ENCODE measurements around the gene BLACAT1. TPM values are rescaled to one million over a fixed set of nuclear protein-coding genes. Genes with fewer than 3 reads are reported as not detected.

BLACAT1 gene
- total RNA-seq, 1 experiment from 2014 or later = not detected

- no peak for DNase-seq (ENCODE audit: extremely low read depth, low read depth)
Observed at GRCh38 chr1:205456868-205457745, 1.3 kb upstream of the BLACAT1 start.

- no peak for DNase-seq (ENCODE audit: extremely low read depth, low read depth)
Observed at GRCh38 chr1:205456383-205456867, 580 bp upstream of the BLACAT1 start.

GRCh38 chr1:205454903-205455335, 926 bp downstream of the BLACAT1 start:
- no peak for DNase-seq (ENCODE audit: extremely low read depth, low read depth)

GRCh38 chr1:205453466-205453865, 2.4 kb downstream of the BLACAT1 start:
- DNase-seq (ENCODE audit: extremely low read depth, low read depth) = no peak

DNA sequence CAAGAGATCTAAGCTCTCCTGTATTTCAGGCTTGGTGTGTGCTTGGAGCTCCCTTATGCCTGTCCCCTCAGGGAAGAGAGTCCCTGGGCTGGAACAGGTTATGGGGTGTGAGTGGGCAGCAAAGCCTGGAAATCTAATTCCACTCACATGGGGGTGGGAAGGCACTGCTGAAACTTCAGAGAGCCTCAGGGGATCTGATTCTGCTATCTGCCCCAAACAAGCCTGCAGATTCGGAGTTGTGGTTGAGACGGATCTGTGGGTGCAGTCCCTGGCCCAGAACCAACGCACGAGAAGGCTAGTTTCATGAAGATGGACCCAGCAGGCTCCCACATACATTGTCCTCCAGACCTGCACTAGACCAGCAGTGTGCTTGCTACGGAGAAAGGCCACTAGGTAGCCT, 2.9 kb downstream of the BLACAT1 start:
- no peak for DNase-seq (ENCODE audit: extremely low read depth, low read depth)

- no peak for DNase-seq (ENCODE audit: extremely low read depth, low read depth)
Observed at GRCh38 chr1:205452364-205452763, 3.5 kb downstream of the BLACAT1 start.

DNA sequence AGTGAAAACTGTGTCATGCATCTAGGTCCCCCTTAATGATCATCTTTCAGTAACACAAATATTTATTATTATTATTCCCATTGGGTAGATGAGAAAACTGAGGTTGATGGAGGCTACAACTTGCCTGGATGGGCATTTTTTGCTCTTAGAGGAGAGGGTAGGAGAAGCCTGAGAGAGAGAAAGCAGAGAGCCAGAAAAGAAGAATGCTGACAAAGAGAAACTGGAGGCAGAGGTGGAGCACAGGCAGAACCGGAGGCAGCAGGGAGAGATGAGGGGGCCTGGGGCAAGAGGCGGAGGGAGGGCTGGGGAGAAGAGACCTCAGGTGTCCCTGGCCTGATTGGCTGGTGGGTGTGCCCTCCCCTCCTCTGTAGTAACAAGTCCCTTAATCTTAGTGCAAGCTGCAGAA, 4.1 kb downstream of the BLACAT1 start:
- DNase-seq (ENCODE audit: extremely low read depth, low read depth) = no peak

GRCh38 chr1:205451202-205451601, 4.6 kb downstream of the BLACAT1 start:
- DNase-seq (ENCODE audit: extremely low read depth, low read depth) = no peak

- DNase-seq (ENCODE audit: extremely low read depth, low read depth) = no peak
Observed at GRCh38 chr1:205450448-205450847, 5.4 kb downstream of the BLACAT1 start.

- no peak for DNase-seq (ENCODE audit: extremely low read depth, low read depth)
Observed at GRCh38 chr1:205449750-205450443, 5.9 kb downstream of the BLACAT1 start.

GRCh38 chr1:205449254-205449749, 6.5 kb downstream of the BLACAT1 start:
- no peak for DNase-seq (ENCODE audit: extremely low read depth, low read depth)

GRCh38 chr1:205448540-205449253, 7.1 kb downstream of the BLACAT1 start:
- DNase-seq (ENCODE audit: extremely low read depth, low read depth) = no peak

DNA sequence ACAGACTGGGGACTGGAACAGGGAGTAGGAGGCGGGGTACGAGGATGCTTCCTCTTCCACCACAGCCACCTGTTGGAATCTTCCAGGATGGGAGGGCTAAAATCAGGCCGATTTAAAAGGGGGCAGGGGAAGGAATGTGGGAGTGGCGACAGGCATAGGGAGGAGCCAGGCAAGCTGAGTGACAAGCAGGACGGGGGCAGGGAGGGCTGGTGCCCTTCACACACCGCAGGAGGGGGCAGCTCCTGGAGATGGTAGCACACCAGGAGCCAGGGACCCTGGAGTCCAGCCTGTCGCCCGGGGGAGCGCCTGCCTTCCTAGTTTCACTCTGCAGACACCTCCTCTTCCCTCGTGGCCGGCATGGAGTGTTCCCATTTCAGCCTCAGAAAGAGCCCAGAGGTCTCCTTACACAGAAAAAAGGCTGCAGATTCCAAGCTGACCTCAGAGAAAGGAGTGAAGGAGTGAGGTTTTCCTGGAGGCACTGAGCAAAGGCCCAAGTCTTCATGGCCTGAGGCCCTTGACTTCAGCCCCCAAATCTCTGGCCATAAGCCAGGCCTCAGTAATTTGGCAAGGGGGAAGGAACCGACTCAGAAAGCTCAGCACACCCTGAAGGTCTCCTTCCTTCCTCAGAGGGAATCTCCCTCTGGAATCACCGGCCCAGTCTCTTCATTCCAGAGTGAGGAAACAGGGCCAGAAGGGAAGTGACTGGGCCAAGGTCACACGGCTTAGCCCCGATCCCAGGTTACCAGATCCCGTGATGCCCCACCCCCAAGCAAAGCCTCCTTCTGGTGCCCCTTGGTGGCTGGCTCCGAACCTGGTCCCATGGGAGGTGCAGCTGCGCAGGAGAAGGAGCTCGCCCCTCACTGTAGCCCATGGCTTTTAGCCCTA, 8.1 kb downstream of the BLACAT1 start:
- no peak for DNase-seq (ENCODE audit: extremely low read depth, low read depth)

DNA sequence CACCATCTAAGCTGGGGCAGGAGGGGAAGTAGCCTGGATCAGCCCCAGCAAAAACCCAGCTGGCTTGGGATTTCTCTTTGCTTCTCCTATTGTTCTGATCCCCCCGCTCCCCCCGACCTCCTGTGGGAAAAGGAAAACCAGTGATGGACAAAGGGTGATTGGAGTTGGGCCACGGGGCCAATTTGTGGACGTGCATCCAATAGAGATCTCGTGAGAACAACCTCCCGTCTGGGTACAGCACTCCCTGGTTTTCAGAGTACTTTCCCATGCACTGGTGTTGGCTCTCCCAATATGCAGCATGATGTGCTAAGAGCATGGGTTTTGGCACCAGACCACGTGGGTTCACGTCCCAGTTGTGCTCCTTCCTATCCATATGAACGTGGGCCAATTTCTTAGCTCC, 9.0 kb downstream of the BLACAT1 start:
- DNase-seq (ENCODE audit: extremely low read depth, low read depth) = no peak

GRCh38 chr1:205445646-205445935, 10.3 kb downstream of the BLACAT1 start:
- no peak for DNase-seq (ENCODE audit: extremely low read depth, low read depth)

GRCh38 chr1:205444931-205445645, 10.8 kb downstream of the BLACAT1 start:
- DNase-seq (ENCODE audit: extremely low read depth, low read depth) = no peak

GRCh38 chr1:205444300-205444930, 11.4 kb downstream of the BLACAT1 start:
- no peak for DNase-seq (ENCODE audit: extremely low read depth, low read depth)

DNA sequence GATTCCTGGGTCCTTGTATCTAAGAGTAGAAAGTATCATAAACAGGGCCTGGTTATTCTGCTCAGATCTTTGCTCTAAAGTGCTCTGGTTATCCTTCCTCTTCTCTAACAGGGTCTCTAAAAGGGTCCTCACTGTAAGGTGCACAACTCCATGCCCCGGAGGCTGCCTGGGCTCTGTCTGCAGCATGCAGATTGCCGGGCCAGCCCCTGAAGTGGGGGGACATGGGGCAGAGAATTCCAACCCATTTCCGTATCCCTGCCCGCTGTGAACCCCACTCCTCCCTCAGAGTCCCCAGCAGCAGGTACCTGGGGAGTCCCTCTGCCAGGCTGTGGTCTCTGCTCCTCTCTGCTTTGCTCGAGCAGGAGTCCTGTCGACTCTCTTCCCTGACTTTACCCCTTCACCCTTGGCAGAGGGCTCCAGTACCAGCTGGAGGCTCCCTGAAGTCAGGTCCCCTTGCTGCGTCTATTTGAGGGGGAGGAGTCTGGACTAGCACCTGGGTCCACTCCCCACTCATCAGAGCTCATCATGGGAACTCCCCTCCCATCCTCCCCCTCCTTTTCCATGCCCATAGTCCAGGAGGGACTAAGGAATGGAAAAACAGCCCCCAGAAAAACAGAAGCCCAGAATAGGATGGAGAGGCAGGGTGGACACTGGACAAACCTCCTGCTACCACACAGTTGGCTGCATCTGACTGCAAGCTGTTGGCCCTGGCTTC, 12.1 kb downstream of the BLACAT1 start:
- no peak for DNase-seq (ENCODE audit: extremely low read depth, low read depth)
